Suppressor macrophage (primary cell): ENCODE data around the gene TPT1.
A peak's percentile ranks its signal among the peaks of the same experiment; 100 is the strongest.
"Not testable (repeated sequence)": the region's sequence is repeated elsewhere in the genome, so short reads cannot be mapped to it uniquely, and the experiment has no call there.

Experiments
- DNase-seq, 4 experiments: peaks; one replicate each; pipeline ENCODE4 v3.0.0-alpha.2; 2020 to 2022
- total RNA-seq, 17 experiments: gene quantifications; one replicate each; lab custom pipeline; 2026; ENCODE audit warnings: mixed read lengths in 6 of 17, inconsistent platforms in 3 of 17; lab: John Stamatoyannopoulos, UW

The TPT1 gene
- total RNA-seq = 519 to 1,443 (median 945) reads per million in 17 experiments

- DNase-seq = peak; percentile 99 to 100 (median 100)
These were observed at the start of gene TPT1 for GRCh38 chr13:45341034-45341798. TPT1 (minus strand) TSS chr13:45341183; CDS start chr13:45341069, 114 bp downstream.

DNA sequence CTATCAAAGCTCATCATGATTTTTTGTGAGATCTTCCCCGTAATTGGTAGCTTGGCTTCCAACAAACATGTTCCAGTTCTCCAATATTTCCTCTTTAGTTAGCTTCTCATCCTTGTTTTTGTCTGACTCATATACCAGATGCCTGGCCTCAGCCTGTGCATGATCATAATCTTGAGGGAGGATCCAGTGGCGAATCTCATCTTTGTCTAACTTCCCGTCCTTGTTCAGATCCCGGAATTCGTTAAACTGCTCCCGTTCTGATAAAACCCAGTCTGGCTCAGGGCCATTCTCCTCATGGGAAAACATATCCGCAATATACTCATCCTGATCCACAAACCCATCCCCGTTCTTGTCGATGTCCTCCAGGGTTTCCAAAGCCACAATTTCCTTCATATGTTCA is 49.4 kb upstream of the TPT1 start:
- DNase-seq = not testable (repeated sequence)

DNA sequence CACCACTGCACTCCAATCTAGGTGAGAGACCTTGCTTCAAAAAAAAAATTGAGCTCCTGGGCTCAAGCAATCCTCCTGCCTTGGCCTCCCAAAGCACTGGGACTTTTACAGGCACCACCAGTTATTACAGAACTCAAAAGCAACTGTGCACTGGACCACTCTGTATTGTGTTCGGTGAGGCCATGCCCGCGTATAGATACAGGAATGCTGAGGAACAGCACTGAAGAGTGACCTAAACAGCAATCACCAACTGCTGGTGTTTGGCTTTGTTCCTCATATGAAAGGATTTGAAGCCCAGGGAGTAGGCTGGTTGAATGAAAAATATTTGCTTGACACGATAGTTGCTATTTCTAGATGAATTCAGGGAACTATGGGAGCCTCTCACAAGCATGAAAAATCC is 47.7 kb upstream of the TPT1 start:
- no peak for DNase-seq

GRCh38 chr13:45386892-45387575 is 46.1 kb upstream of the TPT1 start:
- peak in 2 of 4 experiments; percentile 22 to 37 for DNase-seq

DNA sequence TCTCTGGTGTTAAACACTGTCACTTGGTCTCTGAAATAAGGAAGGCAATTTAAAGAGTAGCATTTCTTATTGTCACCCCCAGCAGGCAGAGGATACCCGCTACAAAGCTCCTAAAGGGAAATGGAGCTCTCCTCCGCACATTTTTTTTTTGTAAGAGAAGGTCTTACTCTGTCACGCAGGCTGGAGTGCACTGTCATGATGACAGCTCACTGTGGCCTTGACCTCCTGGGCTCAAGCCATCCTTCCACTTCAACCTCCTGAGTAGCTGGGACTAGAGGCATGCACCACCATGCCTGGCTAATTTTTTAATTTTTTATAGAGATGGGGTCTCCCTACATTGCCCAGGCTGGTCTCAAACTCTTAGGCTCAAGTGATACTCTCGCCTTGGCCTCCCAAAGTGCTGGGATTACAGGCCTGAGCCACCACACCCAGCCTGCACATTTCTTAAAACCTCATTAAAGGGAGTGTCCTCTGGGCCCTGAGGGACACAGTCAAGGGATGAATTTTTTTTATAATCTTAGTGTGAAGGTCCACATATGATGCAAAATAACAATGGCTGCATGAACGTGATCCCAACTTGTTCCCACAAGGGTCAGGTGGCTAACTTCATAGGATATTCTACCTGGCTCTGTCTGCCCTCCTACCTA is 45.0 kb upstream of the TPT1 start:
- peak; percentile 32 to 64 (median 56) for DNase-seq

DNA sequence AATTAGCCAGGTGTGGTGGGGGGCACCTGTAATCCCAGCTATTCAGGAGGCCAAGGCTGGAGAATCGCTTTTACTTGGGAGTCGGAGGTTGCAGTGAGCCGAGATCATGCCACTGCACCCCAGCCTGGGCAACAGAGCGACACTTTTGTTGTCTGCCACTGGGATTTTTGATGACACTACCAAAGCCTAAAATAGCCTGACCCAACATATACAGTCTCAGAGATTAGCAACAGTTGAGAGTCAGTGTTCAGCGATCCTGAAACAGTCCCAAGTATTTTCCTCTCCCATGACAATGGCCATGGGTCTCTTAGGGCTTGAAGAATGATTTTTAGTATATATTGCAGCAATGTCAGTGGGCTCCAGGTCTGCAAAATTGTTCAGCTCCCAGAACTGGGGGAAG is 44.3 kb upstream of the TPT1 start:
- DNase-seq = no peak

GRCh38 chr13:45384474-45385174 is 43.6 kb upstream of the TPT1 start:
- DNase-seq = no peak

GRCh38 chr13:45382739-45383138 is 41.8 kb upstream of the TPT1 start:
- DNase-seq = not testable (repeated sequence)

DNA sequence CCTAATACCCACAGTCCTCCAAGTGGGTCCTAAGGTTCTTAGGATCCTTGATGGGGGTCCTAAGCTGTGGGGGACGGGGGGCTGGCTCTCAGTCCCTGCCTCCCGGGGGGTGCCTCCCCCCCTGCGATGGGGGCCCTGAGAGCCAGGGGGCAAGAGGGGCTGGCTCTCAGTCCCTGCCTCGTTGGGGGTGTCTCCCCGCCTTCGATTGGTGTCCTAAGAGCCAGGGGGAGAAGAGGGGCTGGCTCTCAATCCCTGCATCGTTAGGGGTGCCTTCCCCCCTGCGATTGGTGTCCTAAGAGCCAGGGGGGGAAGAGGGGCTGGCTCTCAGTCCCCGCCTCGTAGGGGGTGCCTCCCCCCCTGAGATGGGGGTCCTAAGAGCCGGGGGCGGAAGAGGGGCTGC is 40.2 kb upstream of the TPT1 start:
- no peak for DNase-seq

DNA sequence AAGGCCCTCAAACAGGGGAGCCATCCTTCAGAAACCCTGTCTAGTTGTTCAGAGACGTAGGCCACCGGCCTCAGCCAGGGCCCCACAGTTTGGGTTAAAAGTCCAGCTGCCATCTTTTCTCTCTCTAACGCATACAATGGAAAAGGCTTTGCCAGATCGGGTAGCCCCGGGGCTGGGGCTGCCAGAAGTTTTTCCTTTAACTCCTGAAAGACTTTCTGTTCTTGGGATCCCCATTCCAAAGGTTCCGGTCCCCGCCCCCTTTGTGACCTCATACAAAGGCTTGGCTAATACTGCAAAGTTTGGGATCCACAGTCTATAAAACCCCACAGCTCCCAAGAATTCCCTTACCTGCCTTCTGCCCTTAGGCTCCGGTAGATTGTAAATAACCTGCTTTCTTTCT is 39.7 kb upstream of the TPT1 start:
- not testable (repeated sequence) for DNase-seq

DNA sequence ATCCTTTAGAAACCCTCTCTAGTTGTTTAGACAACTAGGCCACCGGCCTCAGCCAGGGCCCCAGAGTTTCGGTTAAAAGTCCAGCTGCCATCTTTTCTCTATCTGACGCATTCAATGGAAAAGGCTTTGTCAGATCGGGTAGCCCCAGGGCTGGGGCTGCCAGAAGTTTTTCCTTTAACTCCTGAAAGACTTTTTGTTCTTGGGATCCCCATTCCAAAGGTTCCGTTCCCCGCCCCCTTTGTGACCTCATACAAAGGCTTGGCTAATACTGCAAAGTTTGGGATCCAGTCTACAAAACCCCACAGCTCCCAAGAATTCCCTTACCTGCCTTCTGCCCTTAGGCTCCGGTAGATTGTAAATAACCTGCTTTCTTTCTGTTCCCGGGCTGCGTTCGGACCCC is 38.5 kb upstream of the TPT1 start:
- not testable (repeated sequence) for DNase-seq

GRCh38 chr13:45378786-45379185 is 37.8 kb upstream of the TPT1 start:
- DNase-seq = not testable (repeated sequence)

DNA sequence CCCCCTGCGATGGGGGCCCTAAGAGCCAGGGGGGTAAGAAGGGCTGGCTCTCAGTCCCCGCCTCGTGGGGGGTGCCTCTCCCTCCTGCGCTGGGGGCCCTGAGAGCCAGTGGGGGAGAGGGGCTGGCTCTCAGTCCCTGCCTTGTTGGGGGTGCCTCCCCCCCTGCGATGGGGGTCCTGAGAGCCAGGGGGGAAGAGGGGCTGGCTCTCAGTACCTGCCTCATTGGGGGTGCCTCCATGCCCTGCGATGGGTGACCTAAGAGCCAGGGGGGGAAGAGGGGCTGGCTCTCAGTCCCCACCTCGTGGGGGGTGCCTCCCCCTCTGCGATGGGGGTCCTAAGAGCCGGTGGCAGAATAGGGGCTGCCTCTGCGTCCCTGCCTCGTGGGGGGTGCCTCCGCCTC is 36.3 kb upstream of the TPT1 start:
- not testable (repeated sequence) for DNase-seq

GRCh38 chr13:45376651-45377050 is 35.7 kb upstream of the TPT1 start:
- not testable (repeated sequence) for DNase-seq

GRCh38 chr13:45374917-45375316 is 33.9 kb upstream of the TPT1 start:
- no peak for DNase-seq

DNA sequence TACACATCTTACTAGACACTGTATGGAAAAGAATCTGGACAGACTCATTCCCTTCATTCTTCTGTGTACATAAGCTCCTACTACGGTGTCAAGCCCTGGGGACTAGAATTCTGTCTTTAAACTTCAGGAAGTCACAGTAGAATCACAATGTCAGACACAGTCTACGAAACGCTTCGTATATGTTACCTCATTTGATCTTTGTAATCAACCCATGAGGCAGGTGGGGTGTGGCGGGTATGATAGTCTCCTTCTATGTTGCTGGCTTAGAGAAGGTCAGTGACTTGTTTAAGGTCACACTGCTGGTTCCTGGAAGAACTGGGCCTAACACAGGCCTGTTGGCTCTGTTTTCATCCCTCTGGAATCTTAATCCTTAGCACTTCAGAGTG is 32.2 kb upstream of the TPT1 start:
- no peak for DNase-seq

DNA sequence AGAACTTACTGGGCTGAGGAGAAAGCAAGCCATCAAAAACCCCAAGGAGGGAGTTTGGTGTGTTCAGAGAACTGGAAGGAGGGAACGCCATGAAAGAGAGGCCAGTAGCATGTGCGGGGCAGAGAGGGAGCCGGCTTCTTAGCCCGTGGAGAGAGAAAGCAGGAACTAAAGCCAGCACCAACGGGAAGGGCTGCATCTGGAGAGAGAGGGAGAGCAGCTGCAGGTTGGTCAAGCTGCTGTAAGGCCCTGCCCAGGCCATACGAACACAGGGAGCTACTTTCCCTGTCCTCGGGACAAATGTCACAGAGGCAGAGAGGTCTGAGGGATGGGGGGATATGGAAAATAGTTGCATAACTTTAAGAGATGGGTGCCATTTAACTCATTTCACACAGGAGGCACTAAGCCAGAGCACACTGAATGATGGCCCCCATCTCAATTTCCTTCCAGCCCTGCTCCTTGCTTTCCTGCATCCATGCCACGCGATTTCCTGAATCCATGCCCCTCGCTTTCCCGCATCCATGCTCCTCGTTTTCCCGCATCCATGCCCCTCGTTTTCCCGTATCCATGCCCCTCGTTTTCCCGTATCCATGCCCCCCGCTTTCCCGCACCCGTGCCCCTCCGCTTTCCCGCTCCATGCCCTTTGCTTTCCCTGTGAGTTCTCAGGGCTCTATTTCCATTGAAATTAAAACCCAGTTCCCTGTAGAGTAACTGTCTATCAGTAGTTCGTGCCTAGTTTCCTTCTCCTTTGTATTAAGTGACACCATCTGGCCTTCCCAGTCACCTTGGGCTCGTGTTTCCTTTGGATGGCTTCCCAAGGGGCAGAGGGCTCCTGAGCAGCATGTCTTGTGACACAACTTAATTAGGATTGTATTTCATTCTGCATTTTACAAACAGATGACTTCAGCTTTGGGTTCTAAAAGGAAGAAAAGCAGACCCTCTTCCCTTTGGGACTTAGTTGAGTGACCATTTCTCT is 31.5 kb upstream of the TPT1 start:
- DNase-seq = peak in 3 of 4 experiments; percentile 36 to 43 (median 40)

DNA sequence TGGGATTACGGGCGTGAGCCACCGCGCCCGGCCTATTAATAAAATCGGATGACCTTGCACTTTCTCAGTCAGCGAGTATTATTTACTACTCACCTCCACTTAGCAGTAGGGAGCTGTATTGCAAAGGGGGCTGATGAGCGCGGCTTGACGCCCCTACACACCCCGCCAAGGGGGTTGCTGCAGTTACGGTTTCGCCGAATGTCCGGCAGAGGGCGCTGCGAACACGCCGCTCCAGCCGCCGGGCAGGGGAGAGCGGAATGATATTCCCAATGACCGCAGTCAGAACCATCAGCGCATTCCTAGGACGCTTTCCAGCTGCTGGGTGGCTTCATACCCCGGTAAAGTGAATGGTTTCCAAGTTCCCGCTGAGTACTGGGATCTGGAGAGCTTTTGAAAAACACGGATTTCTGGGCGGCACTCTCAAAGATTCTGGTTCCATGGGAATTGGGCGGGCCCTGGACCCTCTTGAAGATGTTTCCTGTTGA is 30.0 kb upstream of the TPT1 start:
- peak; percentile 55 to 76 (median 70) for DNase-seq

DNA sequence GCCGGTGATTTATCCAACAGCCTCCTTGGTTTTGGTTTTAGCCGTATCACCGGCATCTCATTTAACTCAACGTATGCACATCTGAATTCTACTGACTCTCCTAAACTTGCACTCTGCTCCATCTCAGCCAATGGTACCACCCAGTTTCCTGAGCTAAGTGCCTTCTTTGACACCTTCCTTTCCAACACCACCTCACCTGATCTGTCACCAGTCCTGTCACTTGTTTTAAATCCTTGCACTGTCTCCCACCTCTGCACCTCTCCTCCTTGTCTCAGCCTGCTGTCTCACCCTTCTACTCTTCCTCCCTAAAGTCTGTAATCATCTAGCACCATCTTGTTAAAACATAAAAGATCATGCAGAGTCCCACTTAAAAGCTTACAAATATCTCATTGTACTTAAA is 28.1 kb upstream of the TPT1 start:
- no peak for DNase-seq

- DNase-seq = no peak
These were observed 27.6 kb upstream of the TPT1 start for GRCh38 chr13:45368571-45368970.

DNA sequence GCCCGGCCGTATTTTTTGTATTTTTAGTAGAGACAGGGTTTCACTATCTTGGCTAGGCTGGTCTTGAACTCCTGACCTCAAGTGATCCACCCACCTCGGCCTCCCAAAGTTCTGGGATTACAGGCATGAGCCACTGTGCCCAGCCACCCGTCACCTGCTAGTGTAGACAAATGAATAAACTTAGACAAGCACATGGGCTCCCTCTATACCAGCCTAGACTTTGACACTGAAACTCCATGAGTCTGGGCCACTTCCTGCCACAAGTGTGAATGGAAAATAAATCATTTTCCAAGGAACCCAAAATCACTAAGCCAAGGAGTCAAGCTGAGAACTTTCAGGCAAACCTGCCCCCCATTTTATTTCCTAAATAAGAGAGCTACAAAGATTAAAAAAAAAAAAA is 27.0 kb upstream of the TPT1 start:
- no peak for DNase-seq
